Lower leg skin (tissue), 4 donors: ENCODE results near the gene ARAP3. TPM values are rescaled to one million over a fixed set of nuclear protein-coding genes. Genes with fewer than 3 reads are reported as not detected.

Experiments used
- DNase-seq, 2 donors: peaks; one replicate each; pipeline ENCODE4 v3.0.0-alpha.2; 2019; ENCODE audit warnings: low spot score in 2 of 2
- H3K4me3 ChIP-seq: fragments of 200-600 bp; sonication (generic); 2 replicates; pipeline ENCODE4 v1.5.1; 2017; ENCODE audit warnings: mild to moderate bottlenecking, low read depth; ENCODE audit not compliant: poor library complexity, severe bottlenecking
- CTCF ChIP-seq, 3 donors: fragments of 450-650 bp; IDR thresholded peaks; one replicate each; pipeline ENCODE4 v1.5.1; 2016; ENCODE audit warnings: antibody characterized with exemption in 3 of 3, mild to moderate bottlenecking in 3 of 3, moderate library complexity in 2 of 3
- POLR2A ChIP-seq, 2 donors: fragments of 450-650 bp; IDR thresholded peaks; one replicate each; pipeline ENCODE4 v1.6.1; 2016 to 2017; ENCODE audit warnings: antibody characterized with exemption in 2 of 2, mild to moderate bottlenecking in 1 of 2, moderate library complexity in 1 of 2
- WGBS, 2 donors: methylation state at CpG; one replicate each; pipeline ENCODE4 v1.1.5; 2018; 5-methylcytosine and 5-hydroxymethylcytosine counted together
- intact Hi-C: fragments of 100-400 bp; cut with DNase I; formaldehyde crosslinking; loops from one replicate; pipeline ENCODE4 v1.15.0; 2023; ENCODE audit warnings: low total_unique reads
- total RNA-seq, 4 donors: library from RNA; depleted of rRNA; stranded (reverse); fragments of >200 nt; gene quantifications; one replicate each; pipeline ENCODE4 v1.1.0, GENCODE V29; 2016

ARAP3 gene
- total RNA-seq, 4 donors from 2014 or later = 2.1 to 4.2 (median 3.7) TPM

- H3K4me3 ChIP-seq = no peak overlapping the region
- TF ChIP-seq CTCF (IDR thresholded peaks at IDR 0.05) (no peak), POLR2A (IDR thresholded peaks at IDR 0.05) (no peak)
- 86 to 90% methylated on average over 8 to 12 of the region's 12 CpGs for WGBS, 2 donors
- DNase-seq = peak in 1 of 2 donors; percentile 82
- intact Hi-C loops = no loop called here
These were observed 42.5 kb downstream of the ARAP3 start for GRCh38 chr5:141639357-141640050.

GRCh38 chr5:141638771-141639170 is 43.3 kb downstream of the ARAP3 start:
- no peak for TF ChIP-seq POLR2A (IDR thresholded peaks at IDR 0.05)
- no peak for TF ChIP-seq CTCF (IDR thresholded peaks at IDR 0.05)
- 81 to 96% methylated on average over 2 of the region's 2 CpGs for WGBS, 2 donors
- DNase-seq = peak in 1 of 2 donors; percentile 70
- intact Hi-C loops = no loop called here
- H3K4me3 ChIP-seq = no peak overlapping the region

GRCh38 chr5:141637767-141638419 is 44.1 kb downstream of the ARAP3 start:
- intact Hi-C loops = no loop called here
- TF ChIP-seq CTCF (IDR thresholded peaks at IDR 0.05) = no peak
- no peak for TF ChIP-seq POLR2A (IDR thresholded peaks at IDR 0.05)
- peak; percentile 37 to 93 for DNase-seq
- peak overlapping the region; percentile 83 for H3K4me3 ChIP-seq
- 8 to 9% methylated on average over 35 to 37 of the region's 40 CpGs for WGBS, 2 donors

GRCh38 chr5:141637123-141637766 is 44.8 kb downstream of the ARAP3 start:
- peak overlapping the region; percentile 83 for H3K4me3 ChIP-seq
- DNase-seq = peak in 1 of 2 donors; percentile 88
- 0% methylated on average over 46 to 59 of the region's 63 CpGs for WGBS, 2 donors
- intact Hi-C loops = no loop called here
- TF ChIP-seq CTCF (IDR thresholded peaks at IDR 0.05) (no peak), POLR2A (IDR thresholded peaks at IDR 0.05) (no peak)

- whole genome bisulfite sequencing, 2 donors = 0% methylated on average over 21 to 24 of the region's 55 CpGs
These were observed 45.5 kb downstream of the ARAP3 start, which contains the start of the genes HDAC3 and RELL2 for GRCh38 chr5:141636413-141637122. HDAC3 (minus strand) TSS chr5:141636849; CDS start chr5:141636790, 59 bp downstream. RELL2 (plus strand) TSS chr5:141636997; CDS start chr5:141638226, 1,229 bp downstream.

More at GRCh38 chr5:141636413-141637122, 45.5 kb downstream of the ARAP3 start, which contains the start of the genes HDAC3 and RELL2:
- intact Hi-C loops = no loop called here
- H3K4me3 ChIP-seq = peak within 1 kb of the TSS; percentile 83
- peak in 1 of 2 donors; percentile 32 for TF ChIP-seq POLR2A (IDR thresholded peaks at IDR 0.05)
- TF ChIP-seq CTCF (IDR thresholded peaks at IDR 0.05) = no peak
- DNase-seq = peak; percentile 90 to 99
